AG10803 (cell line): ENCODE data around the gene SIVA1.

Experiments
- DNase-seq: peaks from one replicate; pipeline ENCODE4 v3.0.0; 2010; ENCODE audit warnings: low read depth
- H3K4me3 ChIP-seq: 2 replicates; pipeline ENCODE4 v1.5.1; 2011; ENCODE audit warnings: mild to moderate bottlenecking, low read length, control low read depth
- TF ChIP-seq, protein P1 (sequence below): conservative IDR thresholded peaks from 2 replicates; pipeline ENCODE4 v1.5.1; 2011; ENCODE audit warnings: mild to moderate bottlenecking, low read length, control low read depth, inconsistent platforms

The SIVA1 gene

GRCh38 chr14:104715416-104715815 lies 37.5 kb upstream of the SIVA1 start:
- no peak overlapping the region for H3K4me3 ChIP-seq
- DNase-seq: no peak
- TF ChIP-seq, protein P1, sequence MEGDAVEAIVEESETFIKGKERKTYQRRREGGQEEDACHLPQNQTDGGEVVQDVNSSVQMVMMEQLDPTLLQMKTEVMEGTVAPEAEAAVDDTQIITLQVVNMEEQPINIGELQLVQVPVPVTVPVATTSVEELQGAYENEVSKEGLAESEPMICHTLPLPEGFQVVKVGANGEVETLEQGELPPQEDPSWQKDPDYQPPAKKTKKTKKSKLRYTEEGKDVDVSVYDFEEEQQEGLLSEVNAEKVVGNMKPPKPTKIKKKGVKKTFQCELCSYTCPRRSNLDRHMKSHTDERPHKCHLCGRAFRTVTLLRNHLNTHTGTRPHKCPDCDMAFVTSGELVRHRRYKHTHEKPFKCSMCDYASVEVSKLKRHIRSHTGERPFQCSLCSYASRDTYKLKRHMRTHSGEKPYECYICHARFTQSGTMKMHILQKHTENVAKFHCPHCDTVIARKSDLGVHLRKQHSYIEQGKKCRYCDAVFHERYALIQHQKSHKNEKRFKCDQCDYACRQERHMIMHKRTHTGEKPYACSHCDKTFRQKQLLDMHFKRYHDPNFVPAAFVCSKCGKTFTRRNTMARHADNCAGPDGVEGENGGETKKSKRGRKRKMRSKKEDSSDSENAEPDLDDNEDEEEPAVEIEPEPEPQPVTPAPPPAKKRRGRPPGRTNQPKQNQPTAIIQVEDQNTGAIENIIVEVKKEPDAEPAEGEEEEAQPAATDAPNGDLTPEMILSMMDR: no peak

DNA sequence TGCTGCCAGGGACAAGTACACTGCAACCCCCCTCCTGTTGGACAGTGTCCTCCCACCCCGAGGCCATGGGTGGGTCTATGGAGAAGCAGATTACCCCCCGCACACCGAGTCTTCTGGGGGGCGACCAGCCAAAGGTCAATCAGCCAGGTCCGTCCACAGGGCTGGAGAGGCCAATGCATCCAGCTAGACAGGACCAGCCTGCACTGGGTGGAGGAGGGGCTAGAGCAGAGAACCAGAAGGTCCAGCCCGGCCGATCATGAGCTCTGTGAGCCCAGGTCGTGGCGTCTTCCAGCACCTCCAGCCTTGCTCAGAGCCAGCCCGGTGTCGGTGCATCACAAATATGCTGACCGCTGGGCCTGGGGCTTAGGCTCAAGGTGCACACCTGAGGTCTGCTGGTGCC lies 37.1 kb upstream of the SIVA1 start:
- no peak for DNase-seq
- H3K4me3 ChIP-seq: no peak overlapping the region
- TF ChIP-seq, protein P1: no peak

- no peak for DNase-seq
- H3K4me3 ChIP-seq: no peak overlapping the region
- TF ChIP-seq, protein P1: no peak
Observed at GRCh38 chr14:104717137-104717536, 35.8 kb upstream of the SIVA1 start.

DNA sequence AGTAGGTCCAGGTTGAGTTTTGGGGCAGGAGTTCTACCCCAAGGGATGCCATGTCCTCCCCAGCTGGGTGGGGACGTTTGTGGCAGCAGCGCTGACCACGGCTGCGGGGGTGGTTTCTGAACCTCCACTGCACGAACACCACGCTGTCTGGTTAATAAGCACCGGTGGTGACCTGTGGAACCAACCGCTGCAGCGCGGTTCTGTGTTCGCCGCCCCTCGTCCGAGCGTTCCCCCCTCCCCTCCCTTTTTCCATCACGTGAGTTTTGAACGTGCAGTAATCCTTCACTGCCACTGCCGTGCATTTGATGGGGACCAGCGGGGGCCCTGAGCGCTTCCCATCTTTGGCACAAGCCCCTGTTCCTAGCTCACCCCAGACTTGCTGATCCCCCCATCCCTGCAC lies 35.3 kb upstream of the SIVA1 start:
- no peak overlapping the region for H3K4me3 ChIP-seq
- TF ChIP-seq, protein P1: no peak
- no peak for DNase-seq

DNA sequence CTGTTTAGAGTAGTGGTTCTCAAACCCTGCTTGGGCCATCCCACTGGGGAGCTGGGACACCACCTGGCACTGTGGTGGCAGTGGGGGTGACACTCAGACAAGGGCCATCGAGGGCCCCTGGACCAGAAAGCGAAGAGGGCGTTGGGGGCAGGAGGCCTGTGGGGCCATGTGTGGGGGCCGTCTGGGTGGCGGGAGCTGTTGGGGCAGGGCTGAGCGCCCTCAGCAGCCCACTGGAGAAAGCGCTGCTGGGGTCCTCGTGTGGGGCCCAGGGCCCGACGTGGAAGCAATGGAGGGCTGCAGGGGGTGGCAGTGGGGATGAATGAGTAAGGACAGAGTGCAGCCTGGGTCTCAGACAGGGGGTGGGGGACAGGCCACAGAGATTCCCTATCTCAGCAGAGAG lies 34.8 kb upstream of the SIVA1 start:
- TF ChIP-seq, protein P1: no peak
- no peak for DNase-seq
- H3K4me3 ChIP-seq: no peak overlapping the region

- no peak overlapping the region for H3K4me3 ChIP-seq
- DNase-seq: no peak
- TF ChIP-seq, protein P1: no peak
Observed at GRCh38 chr14:104718871-104719270, 34.1 kb upstream of the SIVA1 start.

DNA sequence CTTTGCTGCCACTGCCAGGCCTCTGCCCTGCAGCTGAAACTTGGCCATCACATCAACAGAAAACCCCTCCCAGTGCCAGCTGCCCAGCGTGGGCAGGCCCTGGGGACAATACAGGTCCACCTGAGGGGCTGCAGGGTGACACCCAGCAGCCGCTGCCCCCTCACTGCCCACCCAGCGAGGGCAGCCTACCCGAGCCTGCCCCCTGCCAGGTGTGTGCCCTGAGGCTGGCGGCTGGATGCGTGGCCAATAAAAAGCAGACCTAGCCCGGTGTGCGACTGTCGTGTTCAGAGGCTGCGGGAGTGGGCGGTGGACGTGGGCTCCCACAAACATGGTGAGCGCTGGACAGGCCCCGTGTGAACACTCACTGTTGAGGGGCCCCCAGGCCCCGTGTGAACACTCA lies 33.6 kb upstream of the SIVA1 start:
- H3K4me3 ChIP-seq: no peak overlapping the region
- no peak for DNase-seq
- TF ChIP-seq, protein P1: no peak
